ENCODE measurements around the gene SLC17A1. TPM values are rescaled to one million over a fixed set of nuclear protein-coding genes. Genes with fewer than 3 reads are reported as not detected.

The SLC17A1 gene
- total and polyA plus RNA-seq, 2 of the 13 experiments (the other 11 are each of a cell fraction or from before 2014, with no cell fraction given), result 0.09 to 2.1 TPM

DNA sequence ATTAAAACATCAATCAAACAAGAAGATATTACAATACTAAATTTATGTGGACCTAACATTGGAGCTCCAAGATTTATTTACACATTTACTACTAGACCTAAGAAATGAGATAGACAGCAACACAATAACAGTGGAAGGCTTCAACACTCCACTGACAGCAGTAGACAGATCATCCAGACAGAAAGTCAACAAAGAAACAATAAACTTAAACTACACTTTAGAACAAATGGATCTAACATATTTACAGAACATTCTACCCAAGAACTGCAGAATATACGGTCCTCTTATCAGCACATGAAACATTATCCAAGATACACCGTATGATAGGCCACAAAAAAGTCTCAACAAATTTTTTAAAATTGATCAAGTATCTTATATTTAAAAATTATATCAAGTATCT lies 27.0 kb downstream of the SLC17A1 start:
- ATAC-seq (no peak), DNase-seq (ENCODE audit: low spot score) (no peak), FAIRE-seq (no peak)
- Histone ChIP-seq H3K79me2 (ENCODE audit: insufficient read depth, low read length) (no peaks in the 10 kb centered on the region), H3K4me1 (ENCODE audit: insufficient read depth, low read length) (no peaks in the 10 kb centered on the region), H3K4me3 (replicated peaks in 1 of 3; ENCODE audit: insufficient read depth in 1 of 3, low read depth in 2 of 3, low read length in 3 of 3) (no peak overlapping the region), H3K4me2 (ENCODE audit: low read depth, low read length) (no peak overlapping the region), H2AFZ (ENCODE audit: low read length) (no peak overlapping the region), H3K9me3 (ENCODE audit: low read length) (no peaks in the 10 kb centered on the region), H4K20me1 (ENCODE audit: insufficient read depth, low read length) (no peaks in the 10 kb centered on the region), H3K9ac (ENCODE audit: insufficient read depth, low read depth, low read length) (no peak overlapping the region), H3K36me3 (replicated peaks in 1 of 2; ENCODE audit: control insufficient read depth in 1 of 2, insufficient read depth in 2 of 2, low read length in 2 of 2) (no peaks in the 10 kb centered on the region), H3K27me3 (ENCODE audit: control insufficient read depth in 1 of 2, insufficient read depth in 2 of 2, low read length in 2 of 2) (no peaks in the 10 kb centered on the region), H3K27ac (ENCODE audit: extremely low read length, insufficient read depth, low read length) (no peak overlapping the region)
- in situ Hi-C loops (cut with HindIII; ENCODE audit: extremely low pct_ligation_motif_present, low pct_unique_long_range_greater_than_20kb) (no loop called here), intact Hi-C loops (cut with micrococcal nuclease; ENCODE audit: unreplicated experiment) (no loop called here)
- 78% methylated on average over 2 of the region's 2 CpGs for WGBS (ENCODE audit: low lambda C conversion rate)
- POLR2A ChIA-PET, result no interaction called here
- CTCF ChIA-PET (ENCODE audit: low intra/inter-chr PET ratio, low total read pairs), result no interaction called here
- TF ChIP-seq TP53 (CRISPR knock-in tag; conservative IDR thresholded peaks at IDR 0.05) (no peak), ZNF121 (CRISPR knock-in tag; IDR thresholded peaks at IDR 0.05) (no peak), ZNF20 (CRISPR knock-in tag; IDR thresholded peaks at IDR 0.05) (no peak), NFRKB (IDR thresholded peaks at IDR 0.05) (no peak), ATF7 (IDR thresholded peaks at IDR 0.05) (no peak), ATF7 (CRISPR knock-in tag; IDR thresholded peaks at IDR 0.05) (no peak), NFE2L2 (IDR thresholded peaks at IDR 0.05; ENCODE audit: low read length) (no peak), CBFB (CRISPR knock-in tag; IDR thresholded peaks at IDR 0.05) (no peak), RBM22 (optimal IDR thresholded peaks at IDR 0.05; ENCODE audit: low read length) (no peak)
- TF ChIP-seq, protein P1, sequence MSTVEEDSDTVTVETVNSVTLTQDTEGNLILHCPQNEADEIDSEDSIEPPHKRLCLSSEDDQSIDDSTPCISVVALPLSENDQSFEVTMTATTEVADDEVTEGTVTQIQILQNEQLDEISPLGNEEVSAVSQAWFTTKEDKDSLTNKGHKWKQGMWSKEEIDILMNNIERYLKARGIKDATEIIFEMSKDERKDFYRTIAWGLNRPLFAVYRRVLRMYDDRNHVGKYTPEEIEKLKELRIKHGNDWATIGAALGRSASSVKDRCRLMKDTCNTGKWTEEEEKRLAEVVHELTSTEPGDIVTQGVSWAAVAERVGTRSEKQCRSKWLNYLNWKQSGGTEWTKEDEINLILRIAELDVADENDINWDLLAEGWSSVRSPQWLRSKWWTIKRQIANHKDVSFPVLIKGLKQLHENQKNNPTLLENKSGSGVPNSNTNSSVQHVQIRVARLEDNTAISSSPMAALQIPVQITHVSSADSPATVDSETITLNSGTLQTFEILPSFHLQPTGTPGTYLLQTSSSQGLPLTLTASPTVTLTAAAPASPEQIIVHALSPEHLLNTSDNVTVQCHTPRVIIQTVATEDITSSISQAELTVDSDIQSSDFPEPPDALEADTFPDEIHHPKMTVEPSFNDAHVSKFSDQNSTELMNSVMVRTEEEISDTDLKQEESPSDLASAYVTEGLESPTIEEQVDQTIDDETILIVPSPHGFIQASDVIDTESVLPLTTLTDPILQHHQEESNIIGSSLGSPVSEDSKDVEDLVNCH (CRISPR knock-in tag; IDR thresholded peaks at IDR 0.05), result no peak
- TF ChIP-seq, protein P2, sequence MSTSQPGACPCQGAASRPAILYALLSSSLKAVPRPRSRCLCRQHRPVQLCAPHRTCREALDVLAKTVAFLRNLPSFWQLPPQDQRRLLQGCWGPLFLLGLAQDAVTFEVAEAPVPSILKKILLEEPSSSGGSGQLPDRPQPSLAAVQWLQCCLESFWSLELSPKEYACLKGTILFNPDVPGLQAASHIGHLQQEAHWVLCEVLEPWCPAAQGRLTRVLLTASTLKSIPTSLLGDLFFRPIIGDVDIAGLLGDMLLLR (CRISPR knock-in tag; IDR thresholded peaks at IDR 0.05), result no peak
- TF ChIP-seq, protein P3, sequence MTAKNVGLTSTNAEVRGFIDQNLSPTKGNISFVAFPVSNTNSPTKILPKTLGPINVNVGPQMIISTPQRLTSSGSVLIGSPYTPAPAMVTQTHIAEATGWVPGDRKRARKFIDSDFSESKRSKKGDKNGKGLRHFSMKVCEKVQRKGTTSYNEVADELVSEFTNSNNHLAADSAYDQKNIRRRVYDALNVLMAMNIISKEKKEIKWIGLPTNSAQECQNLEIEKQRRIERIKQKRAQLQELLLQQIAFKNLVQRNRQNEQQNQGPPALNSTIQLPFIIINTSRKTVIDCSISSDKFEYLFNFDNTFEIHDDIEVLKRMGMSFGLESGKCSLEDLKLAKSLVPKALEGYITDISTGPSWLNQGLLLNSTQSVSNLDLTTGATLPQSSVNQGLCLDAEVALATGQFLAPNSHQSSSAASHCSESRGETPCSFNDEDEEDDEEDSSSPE (CRISPR knock-in tag; IDR thresholded peaks at IDR 0.05), result no peak
- TF ChIP-seq, protein P4, sequence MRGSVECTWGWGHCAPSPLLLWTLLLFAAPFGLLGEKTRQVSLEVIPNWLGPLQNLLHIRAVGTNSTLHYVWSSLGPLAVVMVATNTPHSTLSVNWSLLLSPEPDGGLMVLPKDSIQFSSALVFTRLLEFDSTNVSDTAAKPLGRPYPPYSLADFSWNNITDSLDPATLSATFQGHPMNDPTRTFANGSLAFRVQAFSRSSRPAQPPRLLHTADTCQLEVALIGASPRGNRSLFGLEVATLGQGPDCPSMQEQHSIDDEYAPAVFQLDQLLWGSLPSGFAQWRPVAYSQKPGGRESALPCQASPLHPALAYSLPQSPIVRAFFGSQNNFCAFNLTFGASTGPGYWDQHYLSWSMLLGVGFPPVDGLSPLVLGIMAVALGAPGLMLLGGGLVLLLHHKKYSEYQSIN (CRISPR knock-in tag; IDR thresholded peaks at IDR 0.05; ENCODE audit: borderline replicate concordance), result no peak
- BruUV-seq (replicated peaks), result no TSS peak

All from HepG2 (cell line).